Upper lobe of left lung (tissue), 6 donors: ENCODE measurements around the gene TAS1R2. TPM values are rescaled to one million over a fixed set of nuclear protein-coding genes. Genes with fewer than 3 reads are reported as not detected.

Source experiments
- ATAC-seq, 2 donors: fragments of 200-7000 bp; cut with Tn5 transposase; one replicate each; pipeline ENCODE4 v1.9.1; 2022; ENCODE audit warnings: mild to moderate bottlenecking in 2 of 2, moderate library complexity in 2 of 2; ENCODE audit not compliant: low FRiP score in 2 of 2
- DNase-seq, 2 donors: peaks; one replicate each; pipeline ENCODE4 v3.0.0-alpha.2; 2019 to 2020
- H3K27ac ChIP-seq, 4 donors: fragments of 200-600 bp; sonication (generic); one replicate each; pipeline ENCODE4 v1.5.1; 2016 to 2019
- H3K27me3 ChIP-seq, 4 donors: fragments of 200-600 bp; sonication (generic); one replicate each; pipeline ENCODE4 v1.5.1; 2017 to 2019
- H3K36me3 ChIP-seq, 4 donors: fragments of 200-600 bp; sonication (generic); one replicate each; pipeline ENCODE4 v1.5.1; 2016 to 2019
- H3K4me1 ChIP-seq, 4 donors: fragments of 200-600 bp; sonication (generic); one replicate each; pipeline ENCODE4 v1.5.1; 2018 to 2019
- H3K4me3 ChIP-seq, 4 donors: fragments of 200-600 bp; sonication (generic); one replicate each; pipeline ENCODE4 v1.5.1; 2017 to 2019; ENCODE audit warnings: mild to moderate bottlenecking in 2 of 4, moderate library complexity in 1 of 4
- H3K9me3 ChIP-seq, 4 donors: fragments of 200-600 bp; sonication (generic); one replicate each; pipeline ENCODE4 v1.5.1; 2018 to 2019
- CTCF ChIP-seq, 6 experiments: fragments of 450-650 bp in 4 of 6; fragments of 200-600 bp in 2 of 6; sonication (generic) in 2 of 6; IDR thresholded peaks; one replicate each; pipeline ENCODE4 v1.5.1; 2016 to 2019; ENCODE audit warnings: antibody characterized with exemption in 6 of 6
- EP300 ChIP-seq, 4 donors: sonication (generic); formaldehyde crosslinking; IDR thresholded peaks; one replicate each; pipeline ENCODE4 v1.5.1; 2017; ENCODE audit warnings: antibody characterized with exemption in 4 of 4, control low read depth in 2 of 4
- POLR2A ChIP-seq, 4 donors: fragments of 450-650 bp; IDR thresholded peaks; one replicate each; pipeline ENCODE4 v1.5.1; 2016 to 2017; ENCODE audit warnings: antibody characterized with exemption in 4 of 4, mild to moderate bottlenecking in 2 of 4
- POLR2AphosphoS5 ChIP-seq, 2 donors: sonication (generic); formaldehyde crosslinking; IDR thresholded peaks; one replicate each; pipeline ENCODE4 v1.5.1; 2017; ENCODE audit warnings: antibody characterized with exemption in 2 of 2
- WGBS, 2 donors: methylation state at CpG; one replicate each; pipeline ENCODE4 v1.1.5; 2017 to 2018; 5-methylcytosine and 5-hydroxymethylcytosine counted together
- total RNA-seq, 6 donors: library from RNA; depleted of rRNA in 4 of 6; stranded (reverse); fragments of >200 nt in 4 of 6; gene quantifications; one replicate each; pipeline versions ENCODE4 v1.1.0 to v1.2.1, GENCODE V29; 2016 to 2021
- donor health status: DM: no; HTN: no; CAD: no; lungs with moderate emphysema.
- donor health status: DM: no; HTN: yes; CAD: no; lungs with severe emphysema.

The TAS1R2 gene
- total RNA-seq, 6 donors from 2014 or later: not detected

- 59 to 67% methylated on average over 10 of the region's 10 CpGs for WGBS, 2 donors
Observed at GRCh38 chr1:18807334-18808063, 52.0 kb downstream of the TAS1R2 start.

GRCh38 chr1:18805925-18806849 lies 53.3 kb downstream of the TAS1R2 start:
- TF ChIP-seq EP300 (IDR thresholded peaks at IDR 0.05) (no peak), POLR2AphosphoS5 (IDR thresholded peaks at IDR 0.05) (no peak), POLR2A (IDR thresholded peaks at IDR 0.05) (no peak), CTCF (IDR thresholded peaks at IDR 0.05) (no peak)
- WGBS, 2 donors: 71 to 73% methylated on average over 5 to 7 of the region's 7 CpGs
- no peaks in the 10 kb centered on the region for H3K4me1 ChIP-seq
- H3K9me3 ChIP-seq: no peaks in the 10 kb centered on the region
- no peak for DNase-seq
- H3K4me3 ChIP-seq: no peak overlapping the region
- no peak overlapping the region for H3K27ac ChIP-seq
- no peaks in the 10 kb centered on the region for H3K36me3 ChIP-seq
- H3K27me3 ChIP-seq: no peaks in the 10 kb centered on the region
- no peak for ATAC-seq

More at GRCh38 chr1:18807334-18808063, 52.0 kb downstream of the TAS1R2 start:
- H3K27ac ChIP-seq: no peak overlapping the region
- no peak for ATAC-seq
- H3K36me3 ChIP-seq: no peaks in the 10 kb centered on the region
- H3K4me3 ChIP-seq: no peak overlapping the region
- H3K27me3 ChIP-seq: no peaks in the 10 kb centered on the region
- H3K4me1 ChIP-seq: no peaks in the 10 kb centered on the region
- no peaks in the 10 kb centered on the region for H3K9me3 ChIP-seq
- TF ChIP-seq EP300 (IDR thresholded peaks at IDR 0.05) (no peak), POLR2AphosphoS5 (IDR thresholded peaks at IDR 0.05) (no peak), POLR2A (IDR thresholded peaks at IDR 0.05) (no peak), CTCF (IDR thresholded peaks at IDR 0.05) (no peak)
- no peak for DNase-seq

- H3K9me3 ChIP-seq: no peaks in the 10 kb centered on the region
- ATAC-seq: no peak
- no peak for DNase-seq
- H3K4me3 ChIP-seq: no peak overlapping the region
- no peaks in the 10 kb centered on the region for H3K4me1 ChIP-seq
- TF ChIP-seq POLR2AphosphoS5 (IDR thresholded peaks at IDR 0.05) (no peak), POLR2A (IDR thresholded peaks at IDR 0.05) (no peak), CTCF (IDR thresholded peaks at IDR 0.05) (no peak), EP300 (IDR thresholded peaks at IDR 0.05) (no peak)
- no peaks in the 10 kb centered on the region for H3K36me3 ChIP-seq
- H3K27me3 ChIP-seq: no peaks in the 10 kb centered on the region
- 40 to 50% methylated on average over 15 of the region's 15 CpGs for WGBS, 2 donors
- H3K27ac ChIP-seq: no peak overlapping the region
Observed at GRCh38 chr1:18805150-18805879, 54.1 kb downstream of the TAS1R2 start.

GRCh38 chr1:18803851-18804250 lies 55.6 kb downstream of the TAS1R2 start:
- Histone ChIP-seq H3K4me3 (no peak overlapping the region), H3K27ac (no peak overlapping the region), H3K27me3 (no peaks in the 10 kb centered on the region), H3K9me3 (no peaks in the 10 kb centered on the region), H3K36me3 (no peaks in the 10 kb centered on the region), H3K4me1 (no peaks in the 10 kb centered on the region)
- 38 to 50% methylated on average over 8 to 10 of the region's 10 CpGs for WGBS, 2 donors
- TF ChIP-seq POLR2AphosphoS5 (IDR thresholded peaks at IDR 0.05) (no peak), POLR2A (IDR thresholded peaks at IDR 0.05) (no peak), EP300 (IDR thresholded peaks at IDR 0.05) (no peak), CTCF (IDR thresholded peaks at IDR 0.05) (no peak)
- peak in 1 of 2 donors; percentile 44 for DNase-seq
- no peak for ATAC-seq
